Left ventricle myocardium inferior (tissue), 1 donor: ENCODE measurements around the gene SNRPE. TPM values are rescaled to one million over a fixed set of nuclear protein-coding genes. Genes with fewer than 3 reads are reported as not detected.
"Not testable (repeated sequence)": the region's sequence is repeated elsewhere in the genome, so short reads cannot be mapped to it uniquely, and the experiment has no call there.

Experiments
- DNase-seq: peaks from one replicate; pipeline ENCODE4 v3.0.0-alpha.2; 2020
- H3K27ac ChIP-seq: fragments of 200-600 bp; replicated peaks from 2 replicates; pipeline ENCODE4 v1.8.0; 2021
- H3K27me3 ChIP-seq: fragments of 200-600 bp; 2 replicates; pipeline ENCODE4 v1.8.0; 2021; ENCODE audit warnings: low read depth
- H3K36me3 ChIP-seq: fragments of 200-600 bp; 2 replicates; pipeline ENCODE4 v1.8.0; 2021
- H3K4me1 ChIP-seq: fragments of 200-600 bp; 2 replicates; pipeline ENCODE4 v1.8.0; 2021
- H3K4me3 ChIP-seq: fragments of 200-600 bp; 2 replicates; pipeline ENCODE4 v1.8.0; 2021; ENCODE audit warnings: mild to moderate bottlenecking, moderate library complexity
- H3K9me3 ChIP-seq: fragments of 200-600 bp; replicated peaks from 2 replicates; pipeline ENCODE4 v1.8.0; 2021
- CTCF ChIP-seq: fragments of 200-600 bp; IDR thresholded peaks from 2 replicates; pipeline ENCODE4 v1.8.0; 2021; ENCODE audit warnings: antibody characterized with exemption, mild to moderate bottlenecking, borderline replicate concordance
- intact Hi-C: fragments of 100-400 bp; cut with micrococcal nuclease; formaldehyde crosslinking; loops from one replicate; pipeline ENCODE4 v1.11.0; 2022
- total RNA-seq: library from RNA; stranded (reverse); fragmentation: NEBNext Ultra II Directional; extraction: Animal tissue kit (Norgen Biotek cat#: 25700); gene quantifications from one replicate; pipeline ENCODE4 v1.2.1, GENCODE V29; 2021
- donor health status: DM: no; HTN: yes; CAD: no; lungs with severe emphysema.

SNRPE gene
- total RNA-seq, 1 donor from 2014 or later: 46.7 TPM

GRCh38 chr1:203842559-203842876 lies 18.9 kb upstream of the SNRPE start:
- H3K36me3 ChIP-seq: peaks cover 90% of the 10 kb centered on the region
- no peak overlapping the region for H3K27ac ChIP-seq
- no peaks in the 10 kb centered on the region for H3K9me3 ChIP-seq
- no peak for TF ChIP-seq CTCF
- peaks cover 12% of the 10 kb centered on the region for H3K4me1 ChIP-seq
- no peak overlapping the region for H3K4me3 ChIP-seq
- H3K27me3 ChIP-seq: no peaks in the 10 kb centered on the region
- intact Hi-C loops: no loop called here
- no peak for DNase-seq

- no peak for DNase-seq
- Histone ChIP-seq H3K4me1 (peaks cover 12% of the 10 kb centered on the region), H3K4me3 (no peak overlapping the region), H3K27ac (no peak overlapping the region), H3K36me3 (peaks cover 90% of the 10 kb centered on the region), H3K9me3 (no peaks in the 10 kb centered on the region), H3K27me3 (no peaks in the 10 kb centered on the region)
- intact Hi-C loops: no loop called here
- TF ChIP-seq CTCF: no peak
Measured at GRCh38 chr1:203843435-203843834, 18.0 kb upstream of the SNRPE start.

- H3K27me3 ChIP-seq, H3K9me3 ChIP-seq, H3K4me1 ChIP-seq, DNase-seq, intact Hi-C loops, H3K4me3 ChIP-seq, H3K27ac ChIP-seq: not testable (repeated sequence)
- peaks cover 70% of the 10 kb centered on the region for H3K36me3 ChIP-seq
Measured at GRCh38 chr1:203853112-203853511, 8.3 kb upstream of the SNRPE start.

GRCh38 chr1:203858055-203858454 lies 3.3 kb upstream of the SNRPE start:
- H3K27me3 ChIP-seq: no peaks in the 10 kb centered on the region
- peaks cover 32% of the 10 kb centered on the region for H3K4me1 ChIP-seq
- H3K9me3 ChIP-seq: no peaks in the 10 kb centered on the region
- TF ChIP-seq CTCF: no peak
- intact Hi-C loops: no loop called here
- no peak overlapping the region for H3K27ac ChIP-seq
- DNase-seq: no peak
- H3K4me3 ChIP-seq: no peak overlapping the region
- H3K36me3 ChIP-seq: peaks cover 22% of the 10 kb centered on the region

GRCh38 chr1:203858975-203859374 lies 2.4 kb upstream of the SNRPE start:
- H3K4me3 ChIP-seq: no peak overlapping the region
- no peaks in the 10 kb centered on the region for H3K9me3 ChIP-seq
- TF ChIP-seq CTCF: no peak
- no peak for DNase-seq
- H3K36me3 ChIP-seq: peaks cover 24% of the 10 kb centered on the region
- intact Hi-C loops: no loop called here
- peaks cover 32% of the 10 kb centered on the region for H3K4me1 ChIP-seq
- no peak overlapping the region for H3K27ac ChIP-seq
- no peaks in the 10 kb centered on the region for H3K27me3 ChIP-seq

- intact Hi-C loops: no loop called here
- no peak for TF ChIP-seq CTCF
- peaks cover 32% of the 10 kb centered on the region for H3K4me1 ChIP-seq
- no peaks in the 10 kb centered on the region for H3K27me3 ChIP-seq
- peak overlapping the region; percentile 91 for H3K4me3 ChIP-seq
- H3K27ac ChIP-seq: no peak overlapping the region
- H3K36me3 ChIP-seq: peaks cover 24% of the 10 kb centered on the region
- H3K9me3 ChIP-seq: no peaks in the 10 kb centered on the region
- DNase-seq: no peak
Measured at GRCh38 chr1:203860396-203861025, 888 bp upstream of the SNRPE start.
